Keratinocyte (primary cell): ENCODE measurements around the gene TARS2.

Experiments used
- EZH2 ChIP-seq: IDR thresholded peaks from one replicate; pipeline ENCODE4 v1.6.1; 2012; ENCODE audit warnings: inconsistent platforms, mild to moderate bottlenecking, low read length, moderate library complexity
- TF ChIP-seq, protein P1 (sequence below), 3 experiments: IDR thresholded peaks in 1 of 3; conservative IDR thresholded peaks in 1 of 3; optimal IDR thresholded peaks in 1 of 3; 2 replicates in 2 of 3; 3 replicates in 1 of 3; pipeline versions ENCODE3 to v1.5.1; 2011; ENCODE audit warnings: low read length in 3 of 3, mild to moderate bottlenecking in 3 of 3, moderate library complexity in 2 of 3, control low read depth in 1 of 3, inconsistent platforms in 1 of 3; ENCODE audit not compliant: insufficient read depth in 2 of 3; ENCODE audit errors: extremely low read depth in 1 of 3

DNA sequence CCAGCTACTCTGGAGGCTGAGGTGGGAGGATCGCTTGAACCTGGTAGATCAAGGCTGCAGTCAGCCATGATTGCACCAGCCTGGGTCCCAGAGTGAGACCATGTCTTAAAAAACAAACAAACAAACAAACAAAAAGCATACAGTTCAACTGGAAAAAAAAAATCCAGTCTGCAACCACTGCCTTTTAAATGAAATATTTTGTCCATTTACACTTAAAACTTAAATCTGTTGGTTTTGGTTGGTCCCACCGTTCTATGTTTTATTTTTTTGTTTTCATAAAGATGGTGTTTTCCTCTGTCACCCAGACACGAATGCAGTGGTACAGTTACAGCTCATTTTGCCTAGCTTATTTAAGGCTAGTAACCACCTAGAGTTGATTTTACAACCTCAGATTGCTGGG, 38.1 kb downstream of the TARS2 start:
- TF ChIP-seq, protein P1, sequence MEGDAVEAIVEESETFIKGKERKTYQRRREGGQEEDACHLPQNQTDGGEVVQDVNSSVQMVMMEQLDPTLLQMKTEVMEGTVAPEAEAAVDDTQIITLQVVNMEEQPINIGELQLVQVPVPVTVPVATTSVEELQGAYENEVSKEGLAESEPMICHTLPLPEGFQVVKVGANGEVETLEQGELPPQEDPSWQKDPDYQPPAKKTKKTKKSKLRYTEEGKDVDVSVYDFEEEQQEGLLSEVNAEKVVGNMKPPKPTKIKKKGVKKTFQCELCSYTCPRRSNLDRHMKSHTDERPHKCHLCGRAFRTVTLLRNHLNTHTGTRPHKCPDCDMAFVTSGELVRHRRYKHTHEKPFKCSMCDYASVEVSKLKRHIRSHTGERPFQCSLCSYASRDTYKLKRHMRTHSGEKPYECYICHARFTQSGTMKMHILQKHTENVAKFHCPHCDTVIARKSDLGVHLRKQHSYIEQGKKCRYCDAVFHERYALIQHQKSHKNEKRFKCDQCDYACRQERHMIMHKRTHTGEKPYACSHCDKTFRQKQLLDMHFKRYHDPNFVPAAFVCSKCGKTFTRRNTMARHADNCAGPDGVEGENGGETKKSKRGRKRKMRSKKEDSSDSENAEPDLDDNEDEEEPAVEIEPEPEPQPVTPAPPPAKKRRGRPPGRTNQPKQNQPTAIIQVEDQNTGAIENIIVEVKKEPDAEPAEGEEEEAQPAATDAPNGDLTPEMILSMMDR (optimal IDR thresholded peaks at IDR 0.05 in 1 of 3, IDR thresholded peaks at IDR 0.05 in 1 of 3, conservative IDR thresholded peaks at IDR 0.05 in 1 of 3; ENCODE audit: extremely low read depth in 1 of 3, insufficient read depth in 2 of 3, low read length in 3 of 3) = no peak
- no peak for TF ChIP-seq EZH2
